ENCODE data around the gene GSAP. TPM values are rescaled to one million over a fixed set of nuclear protein-coding genes. Genes with fewer than 3 reads are reported as not detected.

The GSAP gene
- total RNA-seq, 1 experiment from 2014 or later, result 23.3 TPM

- no peak overlapping the region for H3K4me3 Mint-ChIP-seq (ENCODE audit: low read depth, unreplicated experiment)
Observed at GRCh38 chr7:77458786-77459185, 42.6 kb upstream of the GSAP start.

GRCh38 chr7:77457779-77458178, 41.6 kb upstream of the GSAP start:
- BruUV-seq (replicated peaks), result no TSS peak
- Mint-ChIP-seq H3K27ac (ENCODE audit: unreplicated experiment) (no peak overlapping the region), H3K27me3 (ENCODE audit: unreplicated experiment) (no peaks in the 10 kb centered on the region), H3K9me3 (ENCODE audit: low read depth, unreplicated experiment) (no peaks in the 10 kb centered on the region), H3K4me1 (ENCODE audit: low read depth, unreplicated experiment) (peaks cover 31% of the 10 kb centered on the region), H3K36me3 (ENCODE audit: insufficient read depth, unreplicated experiment) (no peaks in the 10 kb centered on the region), H3K4me3 (ENCODE audit: low read depth, unreplicated experiment) (no peak overlapping the region)
- no peak for DNase-seq
- no peak for TF ChIP-seq CTCF (IDR thresholded peaks at IDR 0.05; ENCODE audit: unreplicated experiment)
- intact Hi-C loops (cut with micrococcal nuclease; ENCODE audit: unreplicated experiment), result loop anchor here (5.0 kb wide), 1 partner anchor 85 kb away; no protein-coding TSS in a partner anchor
- CTCF ChIA-PET, result no interaction called here

More at GRCh38 chr7:77458786-77459185, 42.6 kb upstream of the GSAP start:
- BruUV-seq (replicated peaks), result no TSS peak
- DNase-seq, result no peak
- H3K9me3 Mint-ChIP-seq (ENCODE audit: low read depth, unreplicated experiment), result no peaks in the 10 kb centered on the region
- no peaks in the 10 kb centered on the region for H3K36me3 Mint-ChIP-seq (ENCODE audit: insufficient read depth, unreplicated experiment)
- CTCF ChIA-PET, result no interaction called here
- H3K4me1 Mint-ChIP-seq (ENCODE audit: low read depth, unreplicated experiment), result peaks cover 32% of the 10 kb centered on the region
- no peak overlapping the region for H3K27ac Mint-ChIP-seq (ENCODE audit: unreplicated experiment)
- no peaks in the 10 kb centered on the region for H3K27me3 Mint-ChIP-seq (ENCODE audit: unreplicated experiment)
- no peak for TF ChIP-seq CTCF (IDR thresholded peaks at IDR 0.05; ENCODE audit: unreplicated experiment)
- intact Hi-C loops (cut with micrococcal nuclease; ENCODE audit: unreplicated experiment), result loop anchor here (5.0 kb wide), 1 partner anchor 84 kb away; no protein-coding TSS in a partner anchor

GRCh38 chr7:77456696-77457095, 40.5 kb upstream of the GSAP start:
- no peak for TF ChIP-seq CTCF (IDR thresholded peaks at IDR 0.05; ENCODE audit: unreplicated experiment)
- no peaks in the 10 kb centered on the region for H3K27me3 Mint-ChIP-seq (ENCODE audit: unreplicated experiment)
- intact Hi-C loops (cut with micrococcal nuclease; ENCODE audit: unreplicated experiment), result loop anchor here (5.0 kb wide), 1 partner anchor 86 kb away; no protein-coding TSS in a partner anchor
- H3K4me3 Mint-ChIP-seq (ENCODE audit: low read depth, unreplicated experiment), result no peak overlapping the region
- no peak overlapping the region for H3K27ac Mint-ChIP-seq (ENCODE audit: unreplicated experiment)
- H3K4me1 Mint-ChIP-seq (ENCODE audit: low read depth, unreplicated experiment), result peaks cover 26% of the 10 kb centered on the region
- H3K36me3 Mint-ChIP-seq (ENCODE audit: insufficient read depth, unreplicated experiment), result no peaks in the 10 kb centered on the region
- CTCF ChIA-PET, result no interaction called here
- no TSS peak for BruUV-seq (replicated peaks)
- DNase-seq, result no peak
- H3K9me3 Mint-ChIP-seq (ENCODE audit: low read depth, unreplicated experiment), result no peaks in the 10 kb centered on the region

GRCh38 chr7:77455321-77455720, 39.2 kb upstream of the GSAP start:
- no peak overlapping the region for H3K4me3 Mint-ChIP-seq (ENCODE audit: low read depth, unreplicated experiment)
- CTCF ChIA-PET, result interaction anchor here (0.5 to 0.6 kb wide), 2 partner anchors 11 to 237 kb away, joined by 3 read pairs; no protein-coding TSS in a partner anchor
- TF ChIP-seq CTCF (IDR thresholded peaks at IDR 0.05; ENCODE audit: unreplicated experiment), result no peak
- DNase-seq, result no peak
- BruUV-seq (replicated peaks), result no TSS peak
- intact Hi-C loops (cut with micrococcal nuclease; ENCODE audit: unreplicated experiment), result loop anchor here (5.0 kb wide), 1 partner anchor 87 kb away; no protein-coding TSS in a partner anchor
- peaks cover 18% of the 10 kb centered on the region for H3K4me1 Mint-ChIP-seq (ENCODE audit: low read depth, unreplicated experiment)
- H3K9me3 Mint-ChIP-seq (ENCODE audit: low read depth, unreplicated experiment), result no peaks in the 10 kb centered on the region
- no peak overlapping the region for H3K27ac Mint-ChIP-seq (ENCODE audit: unreplicated experiment)
- no peaks in the 10 kb centered on the region for H3K36me3 Mint-ChIP-seq (ENCODE audit: insufficient read depth, unreplicated experiment)
- no peaks in the 10 kb centered on the region for H3K27me3 Mint-ChIP-seq (ENCODE audit: unreplicated experiment)
